H1 (cell line): ENCODE measurements around the gene ASCL1. TPM values are rescaled to one million over a fixed set of nuclear protein-coding genes. Genes with fewer than 3 reads are reported as not detected.

ENCODE experiments used
- CTCF ChIA-PET: fragments of 300-600 bp; sonication (Branson Sonifier 250); formaldehyde crosslinking; loops from one replicate; lab custom pipeline; 2021; ENCODE audit not compliant: partially characterized antibody; lab: Charles Lee
- POLR2A ChIA-PET: fragments of 300-600 bp; sonication (Branson Sonifier 250); formaldehyde crosslinking; loops from one replicate; lab custom pipeline; 2021; ENCODE audit warnings: inconsistent platforms; ENCODE audit not compliant: partially characterized antibody; lab: Charles Lee
- DNase-seq, 2 experiments: peaks; one replicate each; pipeline versions ENCODE4 v3.0.0 to v3.0.0-alpha.2; 2010 to 2022; ENCODE audit warnings: low spot score in 2 of 2, low read depth in 1 of 2, mixed read lengths in 1 of 2
- FAIRE-seq: peaks from 2 replicates; lab custom pipeline; 2011; peaks lifted over from hg19 to GRCh38; lab: Jason Lieb, UNC
- H2AFZ ChIP-seq: 2 replicates; pipeline ENCODE4 v1.8.1; 2012; ENCODE audit warnings: low read length, inconsistent platforms
- H2AK5ac ChIP-seq: 2 replicates; pipeline ENCODE4 v1.6.1; 2013; ENCODE audit warnings: low read depth, low read length
- H2BK120ac ChIP-seq: replicated peaks from 2 replicates; pipeline ENCODE3; 2013; ENCODE audit warnings: low read depth, low read length, inconsistent platforms
- H2BK12ac ChIP-seq: 2 replicates; pipeline ENCODE4 v1.6.1; 2013; ENCODE audit warnings: low read depth, low read length
- H2BK15ac ChIP-seq: 2 replicates; pipeline ENCODE4 v1.6.1; 2013; ENCODE audit warnings: low read length
- H2BK20ac ChIP-seq: 2 replicates; pipeline ENCODE4 v1.6.1; 2013; ENCODE audit warnings: low read length
- H2BK5ac ChIP-seq: 2 replicates; pipeline ENCODE4 v1.6.1; 2013; ENCODE audit warnings: low read depth, low read length
- H3K14ac ChIP-seq: 2 replicates; pipeline ENCODE4 v1.6.1; 2013; ENCODE audit warnings: inconsistent platforms; ENCODE audit not compliant: insufficient read length
- H3K18ac ChIP-seq: 2 replicates; pipeline ENCODE4 v1.6.1; 2013; ENCODE audit warnings: low read length; ENCODE audit errors: extremely low read depth
- H3K23ac ChIP-seq: 2 replicates; pipeline ENCODE4 v1.6.1; 2013; ENCODE audit warnings: inconsistent platforms; ENCODE audit not compliant: insufficient read length
- H3K23me2 ChIP-seq: 2 replicates; pipeline ENCODE4 v1.6.1; 2013; ENCODE audit warnings: low read depth, low read length
- H3K27ac ChIP-seq: 2 replicates; pipeline ENCODE4 v1.6.1; 2011; ENCODE audit warnings: low read depth, low read length, inconsistent platforms
- H3K27me3 ChIP-seq, 4 experiments: replicated peaks in 1 of 4; 1 replicate in 1 of 4; 2 replicates in 3 of 4; pipeline versions ENCODE4 v1.6.1 to v1.8.1; 2011 to 2013; ENCODE audit warnings: low read length in 3 of 4, mild to moderate bottlenecking in 3 of 4, inconsistent platforms in 2 of 4, mixed read lengths in 2 of 4, moderate library complexity in 1 of 4; ENCODE audit not compliant: control insufficient read depth in 3 of 4, insufficient read depth in 3 of 4; ENCODE audit errors: extremely low read depth in 1 of 4
- H3K36me3 ChIP-seq, 4 experiments: 2 replicates each; pipeline versions ENCODE4 v1.6.1 to v1.8.1; 2011 to 2013; ENCODE audit warnings: mild to moderate bottlenecking in 4 of 4, low read length in 3 of 4, moderate library complexity in 2 of 4, control low read depth in 1 of 4, inconsistent platforms in 1 of 4; ENCODE audit not compliant: insufficient read depth in 4 of 4, control insufficient read depth in 2 of 4
- H3K4ac ChIP-seq: replicated peaks from 2 replicates; pipeline ENCODE3; 2013; ENCODE audit warnings: low read length, low read depth, mixed read lengths, inconsistent platforms; ENCODE audit not compliant: insufficient read length
- H3K4me1 ChIP-seq, 4 experiments: replicated peaks in 1 of 4; 1 replicate in 1 of 4; 2 replicates in 3 of 4; pipeline versions ENCODE4 v1.6.1 to v1.8.1; 2011 to 2013; ENCODE audit warnings: low read length in 3 of 4, inconsistent platforms in 2 of 4, mixed read lengths in 1 of 4; ENCODE audit not compliant: insufficient read depth in 4 of 4, control insufficient read depth in 3 of 4
- H3K4me2 ChIP-seq, 2 experiments: 2 replicates each; pipeline versions ENCODE4 v1.6.1 to v1.8.1; 2011 to 2013; ENCODE audit warnings: low read depth in 2 of 2, low read length in 2 of 2, control low read depth in 1 of 2, inconsistent platforms in 1 of 2, mild to moderate bottlenecking in 1 of 2; ENCODE audit not compliant: insufficient read depth in 1 of 2
- H3K4me3 ChIP-seq, 4 experiments: fragments of 200-600, 300-600 bp in 1 of 4; sonication (generic), shearing (Covaris generic), sonication (Bioruptor Twin) in 1 of 4; 2 replicates each; pipeline versions ENCODE4 v1.5.1 to v1.8.1; 2011 to 2016; ENCODE audit warnings: low read length in 4 of 4, low read depth in 3 of 4, control low read depth in 2 of 4, inconsistent platforms in 2 of 4, mild to moderate bottlenecking in 2 of 4, mixed read lengths in 1 of 4, moderate library complexity in 1 of 4; ENCODE audit not compliant: insufficient read depth in 2 of 4; ENCODE audit errors: extremely low read depth in 1 of 4
- H3K56ac ChIP-seq: replicated peaks from 2 replicates; pipeline ENCODE3; 2013; ENCODE audit warnings: low read depth, mild to moderate bottlenecking, mixed read lengths, low read length, inconsistent platforms; ENCODE audit not compliant: insufficient read length
- H3K79me1 ChIP-seq: 2 replicates; pipeline ENCODE4 v1.6.1; 2013; ENCODE audit warnings: low read depth, low read length, control low read depth
- H3K79me2 ChIP-seq, 2 experiments: 2 replicates each; pipeline versions ENCODE4 v1.6.1 to v1.8.1; 2012 to 2013; ENCODE audit warnings: low read length in 2 of 2, mild to moderate bottlenecking in 2 of 2, inconsistent platforms in 1 of 2; ENCODE audit not compliant: insufficient read depth in 2 of 2, control insufficient read depth in 1 of 2
- H3K9ac ChIP-seq, 4 experiments: replicated peaks in 1 of 4; 1 replicate in 1 of 4; 2 replicates in 3 of 4; pipeline versions ENCODE4 v1.6.1 to v1.8.1; 2011 to 2013; ENCODE audit warnings: low read depth in 3 of 4, low read length in 3 of 4, control low read depth in 2 of 4, mild to moderate bottlenecking in 2 of 4, moderate library complexity in 2 of 4, inconsistent platforms in 1 of 4; ENCODE audit errors: extremely low read depth in 1 of 4
- H3K9me3 ChIP-seq, 2 experiments: 2 replicates each; pipeline versions ENCODE4 v1.6.1 to v1.8.1; 2012 to 2013; ENCODE audit warnings: mild to moderate bottlenecking in 2 of 2, moderate library complexity in 2 of 2, control low read depth in 1 of 2, inconsistent platforms in 1 of 2, low read depth in 1 of 2, low read length in 1 of 2, mixed read lengths in 1 of 2; ENCODE audit not compliant: insufficient read depth in 2 of 2
- H4K20me1 ChIP-seq, 2 experiments: replicated peaks in 1 of 2; 2 replicates each; pipeline versions ENCODE3 to v1.8.1; 2011 to 2013; ENCODE audit warnings: inconsistent platforms in 2 of 2, low read length in 2 of 2, mild to moderate bottlenecking in 1 of 2; ENCODE audit not compliant: insufficient read depth in 2 of 2, control insufficient read depth in 1 of 2
- H4K5ac ChIP-seq: 2 replicates; pipeline ENCODE4 v1.6.1; 2013; ENCODE audit warnings: low read length, low read depth, mixed read lengths, inconsistent platforms; ENCODE audit not compliant: insufficient read length
- H4K8ac ChIP-seq: 2 replicates; pipeline ENCODE4 v1.8.0; 2013; ENCODE audit warnings: mild to moderate bottlenecking, moderate library complexity, low read length, inconsistent platforms; ENCODE audit not compliant: insufficient read depth; ENCODE audit errors: extremely low read depth
- H4K91ac ChIP-seq: replicated peaks from 2 replicates; pipeline ENCODE3; 2013; ENCODE audit warnings: low read length, mixed read lengths, inconsistent platforms; ENCODE audit not compliant: insufficient read length
- CBX8 ChIP-seq: fragments of 300-800, 300-1000 bp; sonication (generic); IDR thresholded peaks from 2 replicates; pipeline ENCODE4 v1.7.1; 2016; ENCODE audit warnings: low read depth, low read length, borderline replicate concordance
- FOSL1 ChIP-seq: IDR thresholded peaks from 2 replicates; pipeline ENCODE4 v1.6.1; 2011; ENCODE audit warnings: mild to moderate bottlenecking, low read depth, low read length, moderate library complexity; ENCODE audit not compliant: insufficient read depth
- HDAC6 ChIP-seq: IDR thresholded peaks from one replicate; pipeline ENCODE4 v1.7.1; 2012; ENCODE audit warnings: low read depth, mild to moderate bottlenecking, inconsistent platforms, low read length, moderate library complexity
- JUN ChIP-seq: IDR thresholded peaks from 2 replicates; pipeline ENCODE4 v1.6.1; 2011; ENCODE audit warnings: low read depth, mild to moderate bottlenecking, improper control_type of control experiment, low read length
- NANOG ChIP-seq: IDR thresholded peaks from 2 replicates; pipeline ENCODE4 v1.6.1; 2011; ENCODE audit warnings: low read length, low read depth, mild to moderate bottlenecking, inconsistent platforms; ENCODE audit not compliant: insufficient read depth, poor library complexity, severe bottlenecking
- RXRA ChIP-seq: IDR thresholded peaks from 2 replicates; pipeline ENCODE4 v1.6.1; 2011; ENCODE audit warnings: low read depth, mild to moderate bottlenecking, low read length, moderate library complexity; ENCODE audit not compliant: insufficient read depth
- SIN3A ChIP-seq, 2 experiments: IDR thresholded peaks in 1 of 2; conservative IDR thresholded peaks in 1 of 2; 2 replicates each; pipeline ENCODE4 v1.6.1; 2011 to 2012; ENCODE audit warnings: low read length in 2 of 2, improper control_type of control experiment in 1 of 2, low read depth in 1 of 2, mild to moderate bottlenecking in 1 of 2
- TAF7 ChIP-seq: optimal IDR thresholded peaks from 2 replicates; pipeline ENCODE3; 2011; ENCODE audit warnings: low read depth, mild to moderate bottlenecking, inconsistent platforms, low read length, moderate library complexity, borderline replicate concordance
- USF2 ChIP-seq: IDR thresholded peaks from 2 replicates; pipeline ENCODE4 v1.6.1; 2011; ENCODE audit warnings: low read length, improper control_type of control experiment
- WGBS, 2 experiments: shearing (Covaris generic) in 1 of 2; methylation state at CpG; one replicate each; pipeline versions ENCODE4 v1.1.6 to v1.1.7; 2013 to 2015; ENCODE audit warnings: low lambda C conversion rate in 2 of 2, mixed read lengths in 2 of 2, inconsistent platforms in 1 of 2, low coverage in 1 of 2, missing lambda C conversion rate in 1 of 2; ENCODE audit not compliant: insufficient replicate concordance in 2 of 2, insufficient coverage in 1 of 2, insufficient read length in 1 of 2; ENCODE audit errors: extremely low coverage in 1 of 2, missing lambda C conversion rate in 1 of 2; 5-methylcytosine and 5-hydroxymethylcytosine counted together
- polyA plus RNA-seq, 7 experiments: library from polyadenylated mRNA; depleted of rRNA in 3 of 7; stranded (reverse) in 5 of 7; unstranded in 2 of 7; fragments of >200 nt in 5 of 7; fragments of 200-250 nt in 2 of 7; gene quantifications; 1 replicate in 5 of 7; 2 replicates in 1 of 7; 4 replicates in 1 of 7; pipeline versions ENCODE4 v1.2.1 to v1.2.3, GENCODE V29; 2011 to 2013; ENCODE audit warnings: missing spikeins in 2 of 7, mixed read lengths in 2 of 7
- total RNA-seq: library from RNA; stranded (reverse); fragmentation: NEBNext Ultra II Directional; extraction: Animal tissue kit (Norgen Biotek cat#: 25700); gene quantifications from 2 replicates; pipeline ENCODE4 v1.2.1, GENCODE V29; 2021

Gene ASCL1
- total and polyA plus RNA-seq, 2 of the 8 experiments (the other 6 are each of a cell fraction or from before 2014, with no cell fraction given) = 0.12 TPM; not detected in 1

GRCh38 chr12:102958073-102958829 is 777 bp downstream of the ASCL1 start:
- no peak overlapping the region for H2BK12ac ChIP-seq
- H2BK120ac ChIP-seq = no peak overlapping the region
- peaks cover 0 to 4% (median 0%) of the 10 kb centered on the region in 4 experiments; a peak in 1 of 8 replicates for H3K36me3 ChIP-seq
- peak overlapping the region; percentile 31 to 67 (median 48) for H3K4me3 ChIP-seq
- H3K4ac ChIP-seq = no peak overlapping the region
- no peak overlapping the region for H4K5ac ChIP-seq
- peak overlapping the region; percentile 91 to 95 for H3K4me2 ChIP-seq
- peak overlapping the region; percentile 28; the same call in 1 of the 2 replicates for H2AFZ ChIP-seq
- no peak overlapping the region for H3K23ac ChIP-seq
- H3K9ac ChIP-seq = no peak overlapping the region
- 2% methylated on average over 68 of the region's 83 CpGs; no CpG with 5 or more reads in 1 of the 2 experiments for WGBS, 2 experiments
- peaks cover 0 to 1% of the 10 kb centered on the region in 2 experiments; a peak in 1 of 4 replicates for H3K9me3 ChIP-seq
- no peak overlapping the region for H4K91ac ChIP-seq
- H3K18ac ChIP-seq = no peak overlapping the region; the same call in none of the 2 replicates
- H3K4me1 ChIP-seq = peaks cover 4 to 23% (median 9%) of the 10 kb centered on the region in 4 experiments; a peak in 6 of 7 replicates
- peaks cover 16 to 41% of the 10 kb centered on the region in 2 experiments for H4K20me1 ChIP-seq
- FAIRE-seq (no peak), DNase-seq (peak in 1 of 2 experiments; percentile 77)
- H2BK5ac ChIP-seq = no peak overlapping the region
- H3K23me2 ChIP-seq = peaks cover 21% of the 10 kb centered on the region
- no peak overlapping the region for H4K8ac ChIP-seq
- no peaks in the 10 kb centered on the region for H3K79me1 ChIP-seq
- H3K27ac ChIP-seq = no peak overlapping the region
- CTCF ChIA-PET = interaction anchor here (1.0 to 1.1 kb wide), 3 partner anchors 10 to 539 kb away, joined by 3 to 5 read pairs (median 3); no protein-coding TSS in a partner anchor
- H2AK5ac ChIP-seq = no peak overlapping the region
- POLR2A ChIA-PET = interaction anchor here (1.0 to 1.2 kb wide), 2 partner anchors 8 to 10 kb away, joined by 3 to 5 read pairs; no protein-coding TSS in a partner anchor
- no peak overlapping the region for H3K56ac ChIP-seq
- H3K14ac ChIP-seq = no peak overlapping the region
- H2BK20ac ChIP-seq = no peak overlapping the region
- H3K27me3 ChIP-seq = peaks cover 85 to 98% (median 95%) of the 10 kb centered on the region in 4 experiments
- H3K79me2 ChIP-seq = no peaks in the 10 kb centered on the region
- no peak overlapping the region for H2BK15ac ChIP-seq
- TF ChIP-seq SIN3A (conservative IDR thresholded peaks at IDR 0.05 in 1 of 2, IDR thresholded peaks at IDR 0.05 in 1 of 2; ENCODE audit: low read depth in 1 of 2, low read length in 2 of 2) (0 out of 4 replicates have a peak, but pooled peaks of 1 of the 2 experiments have one; percentile 21), TAF7 (no peak), RXRA (no peak), NANOG (no peak), JUN (no peak), HDAC6 (no peak), CBX8 (no peak), USF2 (no peak), FOSL1 (no peak)
